ENCODE results near the gene USH1C.

USH1C gene

GRCh38 chr11:17527628-17527995 lies 16.6 kb downstream of the USH1C start:
- no peak for TF ChIP-seq ZNF8 (CRISPR knock-in tag; IDR thresholded peaks at IDR 0.05)
- TF ChIP-seq TCF4 (CRISPR knock-in tag; IDR thresholded peaks at IDR 0.05; ENCODE audit: borderline replicate concordance) = no peak
- no peak for TF ChIP-seq TSHZ2 (CRISPR knock-in tag; IDR thresholded peaks at IDR 0.05)
- no peak for TF ChIP-seq CREB5 (CRISPR knock-in tag; IDR thresholded peaks at IDR 0.05; ENCODE audit: low read depth)
- no peak for TF ChIP-seq PATZ1 (CRISPR knock-in tag; IDR thresholded peaks at IDR 0.05; ENCODE audit: borderline replicate concordance)
- TF ChIP-seq PPARA (CRISPR knock-in tag; IDR thresholded peaks at IDR 0.05; ENCODE audit: borderline replicate concordance) = no peak
- TF ChIP-seq ZC3H10 (CRISPR knock-in tag; IDR thresholded peaks at IDR 0.05) = no peak
- ATAC-seq = no peak

- TF ChIP-seq TSHZ2 (CRISPR knock-in tag; IDR thresholded peaks at IDR 0.05) (no peak), PATZ1 (CRISPR knock-in tag; IDR thresholded peaks at IDR 0.05; ENCODE audit: borderline replicate concordance) (no peak), ZNF70 (CRISPR knock-in tag; IDR thresholded peaks at IDR 0.05) (no peak), ZNF8 (CRISPR knock-in tag; IDR thresholded peaks at IDR 0.05) (no peak), PPARA (CRISPR knock-in tag; IDR thresholded peaks at IDR 0.05; ENCODE audit: borderline replicate concordance) (no peak), POU6F1 (CRISPR knock-in tag; IDR thresholded peaks at IDR 0.05; ENCODE audit: borderline replicate concordance, low read depth) (no peak), CSDC2 (CRISPR knock-in tag; IDR thresholded peaks at IDR 0.05) (no peak), ARNTL (CRISPR knock-in tag; IDR thresholded peaks at IDR 0.05; ENCODE audit: borderline replicate concordance, low read depth) (no peak), ZFP30 (CRISPR knock-in tag; IDR thresholded peaks at IDR 0.05) (no peak), ZC3H10 (CRISPR knock-in tag; IDR thresholded peaks at IDR 0.05) (no peak), ISL1 (CRISPR knock-in tag; IDR thresholded peaks at IDR 0.05) (no peak), TCF4 (CRISPR knock-in tag; IDR thresholded peaks at IDR 0.05; ENCODE audit: borderline replicate concordance) (no peak), CSRNP3 (CRISPR knock-in tag; IDR thresholded peaks at IDR 0.05) (no peak), ZFP3 (CRISPR knock-in tag; IDR thresholded peaks at IDR 0.05) (no peak), TOX (CRISPR knock-in tag; IDR thresholded peaks at IDR 0.05; ENCODE audit: borderline replicate concordance) (no peak)
- ATAC-seq = no peak
These were observed 17.1 kb downstream of the USH1C start for GRCh38 chr11:17526931-17527627.

Measured in SK-N-SH treated with all-trans-retinoic acid at 6 μM for 48 hours (cell line).